Keratinocyte (primary cell): Measurements from ENCODE around the gene GPNMB. TPM values are rescaled to one million over a fixed set of nuclear protein-coding genes. Genes with fewer than 3 reads are reported as not detected.
A peak's percentile ranks its signal among the peaks of the same experiment; 100 is the strongest.
"Not testable (repeated sequence)": the region's sequence is repeated elsewhere in the genome, so short reads cannot be mapped to it uniquely, and the experiment has no call there.

Experiments
- DNase-seq: peaks from one replicate; pipeline ENCODE4 v3.0.0-alpha.2; 2011; ENCODE audit warnings: low read depth, missing footprints, low spot score
- FAIRE-seq: peaks from 2 replicates; lab custom pipeline; 2011; peaks lifted over from hg19 to GRCh38; lab: Jason Lieb, UNC
- H2AFZ ChIP-seq: 2 replicates; pipeline ENCODE4 v1.6.0; 2012; ENCODE audit warnings: low read length, control low read depth, inconsistent platforms; ENCODE audit not compliant: control insufficient read depth
- H3K27ac ChIP-seq: 2 replicates; pipeline ENCODE4 v1.5.1; 2011; ENCODE audit warnings: low read length; ENCODE audit not compliant: control insufficient read depth, insufficient read depth
- H3K27me3 ChIP-seq: 3 replicates; pipeline ENCODE4 v1.6.0; 2011; ENCODE audit warnings: low read length; ENCODE audit not compliant: control insufficient read depth, insufficient read depth; ENCODE audit errors: extremely low read depth
- H3K36me3 ChIP-seq, 2 experiments: 2 replicates in 1 of 2; 3 replicates in 1 of 2; pipeline ENCODE4 v1.5.1; 2011; ENCODE audit warnings: low read length in 2 of 2, mild to moderate bottlenecking in 1 of 2; ENCODE audit not compliant: control insufficient read depth in 2 of 2, insufficient read depth in 2 of 2; ENCODE audit errors: extremely low read depth in 1 of 2
- H3K4me1 ChIP-seq: 3 replicates; pipeline ENCODE4 v1.5.1; 2011; ENCODE audit warnings: low read length; ENCODE audit not compliant: control insufficient read depth, insufficient read depth; ENCODE audit errors: extremely low read depth
- H3K4me2 ChIP-seq: 3 replicates; pipeline ENCODE4 v1.6.0; 2011; ENCODE audit warnings: low read depth, low read length; ENCODE audit not compliant: control insufficient read depth, insufficient read depth; ENCODE audit errors: extremely low read depth
- H3K4me3 ChIP-seq, 3 experiments: fragments of 200-600 bp in 1 of 3; sonication (generic) in 1 of 3; 2 replicates in 2 of 3; 3 replicates in 1 of 3; pipeline ENCODE4 v1.5.1; 2011 to 2016; ENCODE audit warnings: low read length in 3 of 3, mild to moderate bottlenecking in 3 of 3, control low read depth in 2 of 3, inconsistent platforms in 1 of 3, low read depth in 1 of 3, mixed read lengths in 1 of 3, mixed run types in 1 of 3, moderate library complexity in 1 of 3; ENCODE audit not compliant: control insufficient read depth in 2 of 3, insufficient read depth in 2 of 3; ENCODE audit errors: extremely low read depth in 1 of 3
- H3K79me2 ChIP-seq: 2 replicates; pipeline ENCODE4 v1.6.0; 2012; ENCODE audit warnings: low read length; ENCODE audit not compliant: control insufficient read depth, insufficient read depth
- H3K9ac ChIP-seq: 3 replicates; pipeline ENCODE4 v1.6.0; 2011; ENCODE audit warnings: low read length; ENCODE audit not compliant: control insufficient read depth, insufficient read depth; ENCODE audit errors: extremely low read depth
- H3K9me1 ChIP-seq: 3 replicates; pipeline ENCODE4 v1.6.0; 2011; ENCODE audit warnings: low read length; ENCODE audit not compliant: control insufficient read depth, insufficient read depth; ENCODE audit errors: extremely low read depth
- H3K9me3 ChIP-seq: 2 replicates; pipeline ENCODE4 v1.5.1; 2012; ENCODE audit warnings: low read depth, low read length; ENCODE audit not compliant: control insufficient read depth
- H4K20me1 ChIP-seq: 3 replicates; pipeline ENCODE4 v1.6.0; 2011; ENCODE audit warnings: low read length; ENCODE audit not compliant: control insufficient read depth, insufficient read depth; ENCODE audit errors: extremely low read depth
- CTCF ChIP-seq, 3 experiments: IDR thresholded peaks in 1 of 3; conservative IDR thresholded peaks in 1 of 3; optimal IDR thresholded peaks in 1 of 3; 2 replicates in 2 of 3; 3 replicates in 1 of 3; pipeline versions ENCODE3 to v1.5.1; 2011; ENCODE audit warnings: low read length in 3 of 3, mild to moderate bottlenecking in 3 of 3, moderate library complexity in 2 of 3, control low read depth in 1 of 3, inconsistent platforms in 1 of 3; ENCODE audit not compliant: insufficient read depth in 2 of 3; ENCODE audit errors: extremely low read depth in 1 of 3
- EZH2 ChIP-seq: IDR thresholded peaks from one replicate; pipeline ENCODE4 v1.6.1; 2012; ENCODE audit warnings: inconsistent platforms, mild to moderate bottlenecking, low read length, moderate library complexity
- dilution Hi-C: fragments of 300-500 bp; cut with MboI; formaldehyde crosslinking; loops from one replicate; pipeline ENCODE4 v1.7.0; 2020; ENCODE audit warnings: low sequenced_read_pairs; ENCODE audit not compliant: extremely low pct_ligation_motif_present
- polyA minus RNA-seq, 3 experiments: library from RNA; depleted of rRNA, polyadenylated mRNA; stranded (reverse); fragments of >200 nt; gene quantifications; 1 replicate in 1 of 3; 2 replicates in 1 of 3; 3 replicates in 1 of 3; pipeline ENCODE4 v1.2.3, GENCODE V29; 2011
- polyA plus RNA-seq, 5 experiments: library from polyadenylated mRNA; depleted of rRNA in 3 of 5; stranded (reverse) in 3 of 5; stranded (forward) in 1 of 5; unstranded in 1 of 5; fragments of >200 nt; gene quantifications; 1 replicate in 1 of 5; 2 replicates in 3 of 5; 3 replicates in 1 of 5; pipeline versions ENCODE4 v1.2.1 to v1.2.3, GENCODE V29; 2011 to 2012; ENCODE audit warnings: missing spikeins in 2 of 5, low read depth in 1 of 5, low replicate concordance in 1 of 5

GPNMB gene
- polyA plus RNA-seq: 44.5 to 412 TPM (median 142 TPM) in 3 replicates
- 724 TPM for polyA plus RNA-seq (2011; ENCODE audit: low read depth)
- 34.1 and 60.1 TPM in 2 replicates for polyA plus RNA-seq (2011; cell fraction: cytosol; rRNA removed)
- 414 and 470 TPM in 2 replicates for polyA plus RNA-seq (2011; cell fraction: nucleus; rRNA removed)
- polyA plus RNA-seq (2012; ENCODE audit: low replicate concordance): 26.1 and 673 TPM in 2 replicates
- 19.2 to 197 TPM (median 64.9 TPM) in 3 replicates for polyA minus RNA-seq
- polyA minus RNA-seq (2011; cell fraction: cytosol; rRNA and poly(A)+ RNA removed): 29.7 TPM
- polyA minus RNA-seq (2011; cell fraction: nucleus; rRNA and poly(A)+ RNA removed): 180 and 280 TPM in 2 replicates

DNA sequence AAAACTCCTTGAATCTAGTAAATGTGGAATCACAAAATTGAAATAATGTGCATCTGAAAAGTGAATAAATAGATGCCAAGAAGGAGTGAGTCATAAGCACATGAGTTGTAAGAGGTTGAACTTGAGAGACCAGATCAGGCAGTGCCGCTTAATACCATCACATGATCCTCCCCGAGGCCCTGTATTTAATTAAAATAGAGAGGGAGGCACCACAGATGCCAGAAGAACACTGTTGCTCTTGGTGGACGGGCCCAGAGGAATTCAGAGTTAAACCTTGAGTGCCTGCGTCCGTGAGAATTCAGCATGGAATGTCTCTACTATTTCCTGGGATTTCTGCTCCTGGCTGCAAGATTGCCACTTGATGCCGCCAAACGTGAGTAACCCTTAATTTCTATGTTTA lies at the start of gene GPNMB:
Gene GPNMB, plus strand, starts transcription at position 221 of the 400 bp plus-strand sequence. Its CDS starts 83 bp downstream, at position 304.
- peak within 1 kb of the TSS; percentile 57 for H3K27ac ChIP-seq
- no peaks in the 10 kb centered on the region for H4K20me1 ChIP-seq
- H3K4me1 ChIP-seq: peaks cover 32% of the 10 kb centered on the region
- no peaks in the 10 kb centered on the region for H3K79me2 ChIP-seq
- H3K36me3 ChIP-seq: peaks cover 0 to 4% of the 10 kb centered on the region in 2 experiments
- FAIRE-seq: no peak
- dilution Hi-C loops: no loop called here
- TF ChIP-seq EZH2 (no peak), CTCF (optimal IDR thresholded peaks at IDR 0.05 in 1 of 3, IDR thresholded peaks at IDR 0.05 in 1 of 3, conservative IDR thresholded peaks at IDR 0.05 in 1 of 3; ENCODE audit: extremely low read depth in 1 of 3, insufficient read depth in 2 of 3, low read length in 3 of 3) (no peak)
- peak within 1 kb of the TSS; percentile 89 for H3K4me2 ChIP-seq
- peak; percentile 57 for DNase-seq
- H3K9me1 ChIP-seq: no peaks in the 10 kb centered on the region
- no peaks in the 10 kb centered on the region for H3K27me3 ChIP-seq
- no peaks in the 10 kb centered on the region for H3K9me3 ChIP-seq
- H3K4me3 ChIP-seq: peak within 1 kb of the TSS; percentile 55 to 69 (median 64)
- peak within 1 kb of the TSS; percentile 65 for H3K9ac ChIP-seq
- H2AFZ ChIP-seq: peak within 1 kb of the TSS; percentile 92

GRCh38 chr7:23197745-23198144 lies 48.8 kb upstream of the GPNMB start:
- dilution Hi-C loops, H3K4me2 ChIP-seq, H2AFZ ChIP-seq, H3K79me2 ChIP-seq, FAIRE-seq, H3K9me1 ChIP-seq, DNase-seq, H3K27ac ChIP-seq, H3K9ac ChIP-seq, H3K4me1 ChIP-seq, H3K4me3 ChIP-seq, H3K27me3 ChIP-seq, H3K9me3 ChIP-seq, H4K20me1 ChIP-seq: not testable (repeated sequence)
- H3K36me3 ChIP-seq: peaks cover 9 to 18% of the 10 kb centered on the region in 2 experiments
